C4-2B (cell line): ENCODE results near the gene SEC16A.

ENCODE experiments used
- H3K27ac ChIP-seq: fragments of 450-650 bp; 2 replicates; pipeline ENCODE4 v1.5.1; 2017
- CTCF ChIP-seq: fragments of 450-650 bp; conservative IDR thresholded peaks from 2 replicates; pipeline ENCODE4 v1.5.1; 2017; ENCODE audit warnings: mild to moderate bottlenecking
- ZFX ChIP-seq: fragments of 450-650 bp; IDR thresholded peaks from 2 replicates; pipeline ENCODE4 v1.6.1; 2017

Gene SEC16A

DNA sequence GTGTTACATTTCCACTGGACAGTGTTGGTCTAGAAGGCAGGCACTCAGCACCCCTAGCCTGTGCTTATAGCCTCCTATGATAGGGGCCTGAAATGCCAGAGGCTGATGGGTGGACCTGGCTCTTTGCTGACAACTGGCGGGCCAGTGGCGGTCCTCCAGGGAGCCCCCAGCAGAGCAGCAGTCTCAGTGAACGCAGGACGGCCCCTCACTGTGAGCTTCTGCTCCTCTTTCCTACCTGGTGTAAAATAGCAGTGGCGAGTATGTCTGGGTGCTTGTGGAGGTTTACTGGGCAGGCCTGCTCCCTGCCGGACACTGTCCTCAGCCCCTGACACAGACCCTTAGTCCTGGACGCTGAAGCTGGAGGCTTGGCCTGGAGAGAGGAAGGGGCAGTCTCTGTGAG lies 3.3 kb upstream of the SEC16A start:
- H3K27ac ChIP-seq = no peak overlapping the region
- TF ChIP-seq ZFX = no peak
- TF ChIP-seq CTCF = no peak

DNA sequence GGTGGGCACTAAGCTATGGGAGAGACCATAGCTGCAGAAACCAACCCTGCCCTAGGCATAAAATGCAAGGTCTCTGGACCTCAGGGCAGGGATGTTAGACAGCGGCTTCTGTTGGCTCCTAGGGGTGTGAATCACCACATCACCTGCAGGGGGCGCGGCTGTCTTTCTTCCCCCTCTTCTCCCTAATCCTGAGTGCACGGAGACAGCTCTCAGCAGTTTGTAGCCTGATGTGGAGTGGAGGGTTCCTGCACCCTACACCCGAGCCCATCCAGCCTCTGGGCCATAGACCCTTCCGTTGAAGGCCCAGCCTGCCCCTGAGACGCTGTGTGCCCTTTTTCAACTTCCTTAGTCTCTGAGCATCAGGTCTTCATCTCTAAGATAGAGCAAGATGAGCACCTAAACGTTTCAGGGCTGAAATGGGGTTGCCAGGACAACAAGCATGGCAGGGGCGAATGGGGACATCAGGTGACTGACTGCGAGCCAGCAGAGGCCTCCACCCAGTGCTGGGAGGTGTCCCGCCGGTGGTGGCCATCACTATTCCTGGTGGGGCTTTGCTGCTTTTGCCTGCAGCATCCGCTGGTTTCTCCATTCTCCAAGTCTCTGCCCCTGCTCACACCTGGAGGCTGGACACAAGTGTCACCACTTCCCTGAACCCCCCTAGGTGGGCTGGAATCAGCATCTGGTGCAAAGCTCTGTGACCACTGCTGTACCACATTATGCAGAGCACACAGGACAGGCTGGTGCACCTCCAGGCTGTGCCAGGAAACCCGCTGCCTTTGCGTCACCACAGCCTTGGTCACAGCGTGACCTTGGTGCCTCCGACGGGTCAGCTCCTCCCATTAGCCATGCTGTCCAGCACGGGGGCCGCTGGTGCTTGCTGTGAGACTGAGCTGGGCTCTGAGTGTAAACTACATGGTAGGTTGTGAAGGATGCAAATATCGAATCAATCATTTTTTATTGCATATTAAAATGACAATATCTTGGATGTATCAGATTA lies 2.5 kb upstream of the SEC16A start:
- TF ChIP-seq CTCF (peak; percentile 95), ZFX (no peak)

DNA sequence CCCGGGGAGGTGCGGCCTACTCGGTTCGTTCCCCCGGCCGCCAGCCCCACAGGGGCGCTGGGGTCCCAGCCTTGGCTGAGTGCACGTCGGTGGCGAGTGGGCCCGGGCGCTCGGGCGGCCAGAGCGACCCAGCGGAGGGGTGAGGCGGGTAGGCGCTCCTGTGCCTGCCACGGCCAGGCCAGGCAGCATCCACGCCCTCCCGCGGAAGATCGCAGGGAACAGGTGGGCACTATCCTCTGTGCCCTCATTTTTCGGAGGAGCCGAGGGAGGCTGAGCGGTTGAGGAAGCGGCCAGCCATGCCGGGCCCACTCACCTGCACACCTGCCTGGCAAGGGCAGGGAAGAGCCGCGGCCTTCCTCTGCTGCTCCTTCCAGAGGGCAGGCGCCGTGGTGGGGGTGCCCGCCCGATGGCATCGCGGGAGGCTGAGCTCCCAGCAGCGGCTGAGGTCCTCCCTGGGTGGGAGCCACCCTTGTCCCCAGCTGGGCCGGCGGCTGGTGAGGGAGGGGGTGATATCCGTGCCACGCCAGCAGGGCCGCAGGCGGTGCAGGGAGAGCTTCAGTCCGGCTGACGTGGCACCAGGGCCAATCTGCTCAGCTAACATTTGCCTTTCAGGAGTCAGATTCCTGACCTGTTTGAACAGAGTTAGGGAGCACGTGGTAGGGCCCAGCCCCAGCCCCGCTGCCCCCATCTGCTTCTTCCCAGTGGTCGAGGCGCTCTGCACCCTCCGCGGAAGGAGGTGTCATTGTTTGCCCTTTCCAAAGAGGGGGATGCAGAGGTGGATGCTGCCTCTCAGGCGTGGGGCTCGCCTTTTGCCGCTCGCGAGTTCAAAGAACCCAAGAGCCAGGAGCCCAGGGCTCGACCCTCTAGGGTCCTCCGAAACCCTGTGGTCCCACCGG lies 1.6 kb upstream of the SEC16A start:
- TF ChIP-seq ZFX (peak; percentile 83; the same call in 1 of the 2 replicates), CTCF (no peak)
- peak overlapping the region; percentile 95 for H3K27ac ChIP-seq

More for the DNA sequence above, 2.5 kb upstream of the SEC16A start:
- H3K27ac ChIP-seq = peak overlapping the region; percentile 95

DNA sequence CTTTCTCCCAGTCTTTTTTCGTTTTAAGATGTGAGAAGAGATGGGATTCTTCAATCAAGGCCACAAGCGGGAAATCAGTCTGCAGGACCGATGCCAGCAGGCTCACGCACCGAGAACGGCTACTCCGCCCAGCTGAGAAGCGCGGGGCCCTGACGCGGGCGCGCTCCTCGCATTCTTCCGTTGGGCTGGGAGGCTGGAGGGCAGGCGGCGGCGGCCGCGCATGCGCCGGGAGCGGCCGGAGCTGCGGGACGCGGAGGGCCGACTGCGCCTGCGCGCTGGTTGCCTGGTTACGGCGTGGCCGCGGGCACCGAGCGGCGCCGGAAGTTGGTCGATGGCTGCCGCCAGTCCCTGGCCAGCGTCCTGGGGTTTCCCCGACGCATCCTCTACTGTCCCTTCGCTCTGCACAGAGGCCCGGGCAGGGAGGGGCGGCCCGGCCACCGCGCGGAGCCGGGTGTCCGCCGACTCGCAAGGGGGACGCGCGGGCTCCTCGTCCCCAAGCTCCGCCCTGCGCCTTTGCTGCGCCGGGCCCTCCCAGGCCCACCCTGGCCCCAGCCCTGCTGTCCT lies 831 bp upstream of the SEC16A start:
- H3K27ac ChIP-seq = peak overlapping the region; percentile 95
- TF ChIP-seq CTCF = no peak
- no peak for TF ChIP-seq ZFX

DNA sequence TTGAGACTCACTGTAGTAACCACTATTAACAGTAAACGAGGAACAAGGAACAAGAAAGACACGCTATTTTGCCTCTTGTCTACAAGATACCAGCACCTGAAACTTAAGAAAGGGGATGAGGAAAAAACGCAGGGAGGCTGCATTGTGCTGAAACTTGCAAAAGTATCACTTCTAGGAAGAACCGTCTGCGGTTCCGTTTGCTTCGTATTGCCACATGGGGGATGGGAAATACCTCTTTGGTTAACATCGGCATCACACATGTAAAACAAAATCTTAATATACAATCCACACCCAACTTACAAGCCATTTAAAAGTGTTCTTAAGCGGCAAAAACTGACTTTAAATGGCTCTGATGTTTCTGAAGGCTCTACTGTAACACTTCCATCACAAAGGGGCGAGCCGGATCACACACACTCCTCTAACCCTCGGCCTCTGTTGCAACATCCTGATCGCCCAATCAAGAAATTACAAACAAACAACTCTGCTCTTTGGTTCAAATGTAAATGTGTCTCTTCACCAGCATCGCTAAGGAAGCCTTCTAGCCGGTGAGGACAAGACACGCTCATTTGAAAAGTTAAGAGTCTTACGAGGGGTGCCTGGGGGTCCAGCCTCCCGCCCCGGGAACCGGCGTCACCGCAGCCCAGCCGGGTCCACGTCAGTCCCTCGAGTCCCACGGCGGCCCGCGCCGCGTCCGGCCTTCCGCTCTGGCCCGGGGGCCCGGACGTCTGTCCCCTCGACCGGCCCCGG lies 621 bp downstream of the SEC16A start:
- TF ChIP-seq CTCF = no peak
- no peak for TF ChIP-seq ZFX
- H3K27ac ChIP-seq = peak overlapping the region; percentile 95

DNA sequence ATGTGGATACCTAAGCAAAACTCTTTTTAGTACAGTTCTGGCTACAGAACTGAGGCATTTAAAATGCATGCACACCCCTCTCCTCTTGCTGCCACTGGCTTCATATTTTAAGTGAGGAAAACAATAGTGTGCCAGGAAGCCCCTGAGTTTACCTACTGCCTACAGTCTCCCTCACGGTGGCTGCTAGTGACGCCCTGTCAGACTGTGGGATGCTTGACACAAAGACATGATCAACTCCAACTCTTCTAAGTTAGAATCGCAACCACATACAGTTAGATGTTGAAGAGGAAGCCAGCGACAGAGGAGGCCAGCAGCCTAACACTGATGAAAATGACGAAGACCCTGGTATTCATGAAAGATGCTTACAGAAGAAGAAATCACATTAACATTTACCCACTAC lies 1.3 kb downstream of the SEC16A start:
- peak overlapping the region; percentile 15; the same call in 1 of the 2 replicates for H3K27ac ChIP-seq
- TF ChIP-seq ZFX (no peak), CTCF (no peak)
